ENCODE measurements around the gene AAK1. TPM values are rescaled to one million over a fixed set of nuclear protein-coding genes. Genes with fewer than 3 reads are reported as not detected.

Gene AAK1
- total RNA-seq, 4 donors from 2014 or later = 15.5 to 28.1 (median 24.4) TPM

GRCh38 chr2:69617744-69618143, 25.8 kb downstream of the AAK1 start:
- intact Hi-C loops (cut with DNase I; ENCODE audit: low total_unique reads) = no loop called here
- 75 to 77% methylated on average over 1 of the region's 1 CpG for WGBS, 2 donors
- H3K4me3 ChIP-seq (ENCODE audit: low read depth, poor library complexity, severe bottlenecking) = no peak overlapping the region
- no peak for DNase-seq (ENCODE audit: low spot score in 2 of 2)
- no peak for TF ChIP-seq CTCF (IDR thresholded peaks at IDR 0.05)
- no peak for TF ChIP-seq POLR2A (IDR thresholded peaks at IDR 0.05)

- intact Hi-C loops (cut with DNase I; ENCODE audit: low total_unique reads) = no loop called here
- H3K4me3 ChIP-seq (ENCODE audit: low read depth, poor library complexity, severe bottlenecking) = no peak overlapping the region
- WGBS, 2 donors = 25 to 39% methylated on average over 1 of the region's 1 CpG
- TF ChIP-seq CTCF (IDR thresholded peaks at IDR 0.05) (no peak), POLR2A (IDR thresholded peaks at IDR 0.05) (no peak)
- DNase-seq (ENCODE audit: low spot score in 2 of 2) = no peak
Measured at GRCh38 chr2:69616755-69617154, 26.8 kb downstream of the AAK1 start.

GRCh38 chr2:69615969-69616368, 27.6 kb downstream of the AAK1 start:
- WGBS, 2 donors = 77 to 83% methylated on average over 4 of the region's 4 CpGs

GRCh38 chr2:69615078-69615625, 28.4 kb downstream of the AAK1 start:
- WGBS, 2 donors = 89 to 91% methylated on average over 7 of the region's 7 CpGs
- H3K4me3 ChIP-seq (ENCODE audit: low read depth, poor library complexity, severe bottlenecking) = no peak overlapping the region
- TF ChIP-seq CTCF (IDR thresholded peaks at IDR 0.05) (no peak), POLR2A (IDR thresholded peaks at IDR 0.05) (no peak)
- intact Hi-C loops (cut with DNase I; ENCODE audit: low total_unique reads) = no loop called here
- no peak for DNase-seq (ENCODE audit: low spot score in 2 of 2)

More at GRCh38 chr2:69615969-69616368, 27.6 kb downstream of the AAK1 start:
- intact Hi-C loops (cut with DNase I; ENCODE audit: low total_unique reads) = no loop called here
- TF ChIP-seq POLR2A (IDR thresholded peaks at IDR 0.05) (no peak), CTCF (IDR thresholded peaks at IDR 0.05) (no peak)
- DNase-seq (ENCODE audit: low spot score in 2 of 2) = no peak
- no peak overlapping the region for H3K4me3 ChIP-seq (ENCODE audit: low read depth, poor library complexity, severe bottlenecking)

GRCh38 chr2:69612707-69613106, 30.8 kb downstream of the AAK1 start:
- intact Hi-C loops (cut with DNase I; ENCODE audit: low total_unique reads) = no loop called here
- no peak overlapping the region for H3K4me3 ChIP-seq (ENCODE audit: low read depth, poor library complexity, severe bottlenecking)
- no peak for DNase-seq (ENCODE audit: low spot score in 2 of 2)
- TF ChIP-seq POLR2A (IDR thresholded peaks at IDR 0.05) = no peak
- no peak for TF ChIP-seq CTCF (IDR thresholded peaks at IDR 0.05)

- WGBS, 2 donors = 84 to 97% methylated on average over 3 of the region's 3 CpGs
- TF ChIP-seq POLR2A (IDR thresholded peaks at IDR 0.05) = no peak
- no peak for TF ChIP-seq CTCF (IDR thresholded peaks at IDR 0.05)
- no peak for DNase-seq (ENCODE audit: low spot score in 2 of 2)
- no peak overlapping the region for H3K4me3 ChIP-seq (ENCODE audit: low read depth, poor library complexity, severe bottlenecking)
- intact Hi-C loops (cut with DNase I; ENCODE audit: low total_unique reads) = no loop called here
Measured at GRCh38 chr2:69612200-69612599, 31.3 kb downstream of the AAK1 start.

All from lower leg skin (tissue), 4 donors.